ENCODE results near the gene EZR. TPM values are rescaled to one million over a fixed set of nuclear protein-coding genes. Genes with fewer than 3 reads are reported as not detected.

EZR gene
- total RNA-seq, 4 donors from 2014 or later, result 88.0 to 190 (median 177) TPM

DNA sequence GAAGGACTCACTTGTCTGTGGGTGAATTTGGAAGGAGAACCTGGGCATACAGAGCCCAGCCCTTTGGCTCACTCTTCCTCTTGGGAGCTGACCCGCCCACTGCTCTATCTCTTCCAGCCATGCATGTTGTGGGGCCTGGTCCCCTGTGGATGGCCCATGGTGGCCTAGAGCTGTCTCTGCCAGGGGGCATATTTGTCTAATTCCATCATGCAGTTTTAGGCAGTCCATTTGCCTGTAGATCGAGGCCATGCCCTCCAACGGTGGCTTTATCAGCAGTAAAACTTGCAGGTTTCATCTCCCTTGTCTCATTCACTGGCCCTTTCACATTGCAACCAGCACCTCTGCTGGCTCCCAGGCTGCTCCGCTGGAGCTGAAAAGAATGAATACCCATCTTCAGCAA, 12.9 kb upstream of the EZR start:
- 70 to 100% methylated on average over 2 of the region's 4 CpGs for WGBS, 2 donors (ENCODE audit: low coverage in 1 of 2)
- Histone ChIP-seq H3K4me1 (no peaks in the 10 kb centered on the region), H3K27me3 (no peaks in the 10 kb centered on the region), H3K9me3 (no peaks in the 10 kb centered on the region), H3K36me3 (no peaks in the 10 kb centered on the region), H3K4me3 (no peak overlapping the region), H3K27ac (no peak overlapping the region)
- ATAC-seq, result no peak
- TF ChIP-seq POLR2AphosphoS5 (IDR thresholded peaks at IDR 0.05) (no peak), POLR2A (IDR thresholded peaks at IDR 0.05) (no peak), EP300 (IDR thresholded peaks at IDR 0.05) (no peak)
- TF ChIP-seq, protein P1, sequence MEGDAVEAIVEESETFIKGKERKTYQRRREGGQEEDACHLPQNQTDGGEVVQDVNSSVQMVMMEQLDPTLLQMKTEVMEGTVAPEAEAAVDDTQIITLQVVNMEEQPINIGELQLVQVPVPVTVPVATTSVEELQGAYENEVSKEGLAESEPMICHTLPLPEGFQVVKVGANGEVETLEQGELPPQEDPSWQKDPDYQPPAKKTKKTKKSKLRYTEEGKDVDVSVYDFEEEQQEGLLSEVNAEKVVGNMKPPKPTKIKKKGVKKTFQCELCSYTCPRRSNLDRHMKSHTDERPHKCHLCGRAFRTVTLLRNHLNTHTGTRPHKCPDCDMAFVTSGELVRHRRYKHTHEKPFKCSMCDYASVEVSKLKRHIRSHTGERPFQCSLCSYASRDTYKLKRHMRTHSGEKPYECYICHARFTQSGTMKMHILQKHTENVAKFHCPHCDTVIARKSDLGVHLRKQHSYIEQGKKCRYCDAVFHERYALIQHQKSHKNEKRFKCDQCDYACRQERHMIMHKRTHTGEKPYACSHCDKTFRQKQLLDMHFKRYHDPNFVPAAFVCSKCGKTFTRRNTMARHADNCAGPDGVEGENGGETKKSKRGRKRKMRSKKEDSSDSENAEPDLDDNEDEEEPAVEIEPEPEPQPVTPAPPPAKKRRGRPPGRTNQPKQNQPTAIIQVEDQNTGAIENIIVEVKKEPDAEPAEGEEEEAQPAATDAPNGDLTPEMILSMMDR (IDR thresholded peaks at IDR 0.05), result no peak

DNA sequence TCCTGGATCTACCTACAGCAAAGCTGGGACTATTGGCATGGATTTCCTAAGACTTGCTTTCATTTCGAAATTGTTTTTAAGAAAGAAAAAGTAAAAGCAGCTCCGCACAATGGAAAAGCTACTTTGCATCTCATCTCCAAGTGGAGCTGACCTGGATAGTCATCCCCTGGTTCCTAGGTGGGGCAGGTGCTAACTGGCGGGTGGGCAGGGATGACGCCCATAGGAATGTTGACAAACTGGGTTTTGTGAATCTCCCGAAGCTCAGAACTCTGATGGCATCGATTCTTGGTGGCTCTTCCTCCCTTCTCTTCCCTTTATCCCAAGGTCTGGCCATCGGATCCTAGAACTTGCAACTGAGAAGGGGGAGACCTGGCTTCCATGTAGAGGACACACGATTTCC, 12.4 kb upstream of the EZR start:
- H3K4me1 ChIP-seq, result no peaks in the 10 kb centered on the region
- ATAC-seq, result no peak
- H3K4me3 ChIP-seq, result no peak overlapping the region
- H3K9me3 ChIP-seq, result no peaks in the 10 kb centered on the region
- H3K27ac ChIP-seq, result no peak overlapping the region
- TF ChIP-seq POLR2AphosphoS5 (IDR thresholded peaks at IDR 0.05), result no peak
- TF ChIP-seq, protein P1 (IDR thresholded peaks at IDR 0.05), result no peak
- no peak for TF ChIP-seq EP300 (IDR thresholded peaks at IDR 0.05)
- no peak for TF ChIP-seq POLR2A (IDR thresholded peaks at IDR 0.05)
- WGBS, 2 donors (ENCODE audit: low coverage in 1 of 2), result 94 to 100% methylated on average over 1 to 6 of the region's 8 CpGs
- no peaks in the 10 kb centered on the region for H3K27me3 ChIP-seq
- no peaks in the 10 kb centered on the region for H3K36me3 ChIP-seq

DNA sequence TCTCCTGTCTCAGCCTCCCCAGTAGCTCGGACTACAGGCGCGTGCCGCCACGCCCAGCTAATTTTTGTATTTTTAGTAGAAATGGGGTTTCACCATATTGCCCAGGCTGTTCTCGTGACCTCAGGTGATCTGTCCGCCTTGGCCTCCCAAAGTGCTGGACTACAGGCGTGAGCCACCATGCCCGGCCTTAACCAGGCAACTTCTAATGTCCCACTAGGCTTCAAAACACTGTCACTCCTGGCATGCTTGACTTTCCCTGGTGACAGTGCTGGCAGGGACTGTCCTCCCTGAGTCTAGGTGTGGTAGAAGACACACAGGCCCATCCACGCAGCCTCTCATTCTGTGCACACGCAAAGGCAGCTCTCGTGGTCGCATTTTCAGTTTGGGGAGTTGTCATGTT, 11.6 kb upstream of the EZR start:
- no peak overlapping the region for H3K27ac ChIP-seq
- 91 to 100% methylated on average over 1 to 5 of the region's 13 CpGs for WGBS, 2 donors (ENCODE audit: low coverage in 1 of 2)
- H3K4me3 ChIP-seq, result no peak overlapping the region
- no peaks in the 10 kb centered on the region for H3K36me3 ChIP-seq
- H3K9me3 ChIP-seq, result no peaks in the 10 kb centered on the region
- no peak for ATAC-seq
- TF ChIP-seq POLR2A (IDR thresholded peaks at IDR 0.05), result no peak
- TF ChIP-seq EP300 (IDR thresholded peaks at IDR 0.05), result no peak
- TF ChIP-seq, protein P1 (IDR thresholded peaks at IDR 0.05), result no peak
- TF ChIP-seq POLR2AphosphoS5 (IDR thresholded peaks at IDR 0.05), result no peak
- peaks cover 0 to 7% (median 0%) of the 10 kb centered on the region in 3 donors for H3K4me1 ChIP-seq
- H3K27me3 ChIP-seq, result no peaks in the 10 kb centered on the region

DNA sequence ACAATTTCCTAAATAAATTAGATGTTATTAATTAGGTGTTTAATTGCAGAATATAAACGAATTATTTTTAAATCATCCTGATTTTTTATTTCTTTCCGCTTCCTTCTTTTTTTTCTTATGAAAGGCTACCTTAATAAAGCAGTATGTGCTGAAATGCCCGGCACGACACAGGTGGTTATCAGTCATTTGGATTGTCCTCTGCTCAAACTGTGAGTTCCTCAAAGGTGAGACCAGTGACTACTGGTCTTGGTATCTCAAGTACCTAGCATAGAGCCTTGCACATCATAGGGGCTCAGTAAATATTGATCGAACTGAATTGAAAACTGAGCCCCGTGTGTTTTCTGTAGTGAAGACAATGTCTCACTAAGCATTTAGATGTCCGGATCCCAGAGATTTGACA, 9.6 kb upstream of the EZR start:
- Histone ChIP-seq H3K27ac (no peak overlapping the region), H3K36me3 (no peaks in the 10 kb centered on the region), H3K4me3 (no peak overlapping the region), H3K4me1 (peaks cover 0 to 12% (median 0%) of the 10 kb centered on the region in 3 donors), H3K9me3 (no peaks in the 10 kb centered on the region), H3K27me3 (no peaks in the 10 kb centered on the region)
- TF ChIP-seq POLR2AphosphoS5 (IDR thresholded peaks at IDR 0.05) (no peak), POLR2A (IDR thresholded peaks at IDR 0.05) (no peak), EP300 (IDR thresholded peaks at IDR 0.05) (no peak)
- TF ChIP-seq, protein P1 (IDR thresholded peaks at IDR 0.05), result no peak
- WGBS, 2 donors (ENCODE audit: low coverage in 1 of 2), result 83 to 95% methylated on average over 4 to 7 of the region's 7 CpGs
- no peak for ATAC-seq

DNA sequence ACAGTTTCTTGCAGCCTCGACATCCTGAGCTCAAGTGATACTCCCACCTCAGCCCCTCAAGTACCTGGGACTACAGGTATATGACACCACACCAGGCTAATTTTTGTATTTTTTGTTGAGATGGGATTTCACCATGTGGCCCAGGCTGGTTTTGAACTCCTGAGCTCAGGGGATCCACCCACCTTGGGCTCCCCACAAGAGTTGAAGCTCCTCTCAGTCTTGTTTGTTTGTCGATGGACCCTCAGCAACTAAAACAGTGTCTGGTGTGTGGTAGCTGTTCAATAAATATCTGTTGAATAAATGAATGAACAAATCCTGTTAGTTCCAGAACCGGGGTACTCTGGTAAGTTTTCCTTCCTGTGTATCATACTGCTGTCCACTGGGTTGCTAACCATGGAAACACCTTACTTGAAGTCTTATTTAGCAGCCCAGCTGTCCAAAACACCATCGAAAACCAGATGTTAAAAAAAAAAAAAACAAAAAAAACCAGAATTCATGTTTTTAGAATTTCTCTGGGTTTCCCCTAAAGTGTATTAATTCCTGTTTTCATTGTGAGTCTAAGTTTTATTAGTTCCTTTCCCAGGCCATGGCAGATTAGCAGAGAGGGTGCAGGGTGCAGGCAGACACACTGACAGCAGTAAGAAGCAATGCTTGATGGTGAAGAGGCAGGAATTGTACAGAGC, 7.8 kb upstream of the EZR start:
- ATAC-seq, result no peak
- TF ChIP-seq EP300 (IDR thresholded peaks at IDR 0.05), result no peak
- no peak for TF ChIP-seq POLR2AphosphoS5 (IDR thresholded peaks at IDR 0.05)
- TF ChIP-seq, protein P1 (IDR thresholded peaks at IDR 0.05), result no peak
- no peak for TF ChIP-seq POLR2A (IDR thresholded peaks at IDR 0.05)
- WGBS, 2 donors (ENCODE audit: low coverage in 1 of 2), result 68 to 83% methylated on average over 3 to 4 of the region's 4 CpGs
- Histone ChIP-seq H3K27ac (no peak overlapping the region), H3K9me3 (no peaks in the 10 kb centered on the region), H3K36me3 (no peaks in the 10 kb centered on the region), H3K4me3 (no peak overlapping the region), H3K4me1 (peaks cover 0 to 12% (median 0%) of the 10 kb centered on the region in 3 donors), H3K27me3 (no peaks in the 10 kb centered on the region)
